ENCODE results near the gene ZNF711.
"Not testable (repeated sequence)": the region's sequence is repeated elsewhere in the genome, so short reads cannot be mapped to it uniquely, and the experiment has no call there.

Gene ZNF711

GRCh38 chrX:85243761-85244449, at the start of gene ZNF711, which contains the start of gene SATL1:
Gene ZNF711 (plus strand): TSS chrX:85243991. CDS start chrX:85247573, 3,582 bp downstream.
Gene SATL1 (minus strand): TSS chrX:85243779. CDS start chrX:85108968, 134,811 bp downstream.
- no peak for DNase-seq (ENCODE audit: low read depth in 1 of 2, low spot score in 1 of 2)

GRCh38 chrX:85196319-85196718, 47.5 kb upstream of the ZNF711 start:
- DNase-seq (ENCODE audit: low read depth in 1 of 2, low spot score in 1 of 2) = no peak

GRCh38 chrX:85203461-85203970, 40.3 kb upstream of the ZNF711 start:
- DNase-seq (ENCODE audit: low read depth in 1 of 2, low spot score in 1 of 2) = no peak

GRCh38 chrX:85213792-85214530, 29.8 kb upstream of the ZNF711 start:
- no peak for DNase-seq (ENCODE audit: low read depth in 1 of 2, low spot score in 1 of 2)

GRCh38 chrX:85215946-85216345, 27.8 kb upstream of the ZNF711 start:
- no peak for DNase-seq (ENCODE audit: low read depth in 1 of 2, low spot score in 1 of 2)

- no peak for DNase-seq (ENCODE audit: low read depth in 1 of 2, low spot score in 1 of 2)
These were observed 22.4 kb upstream of the ZNF711 start for GRCh38 chrX:85221361-85221760.

GRCh38 chrX:85223359-85223758, 20.4 kb upstream of the ZNF711 start:
- DNase-seq (ENCODE audit: low read depth in 1 of 2, low spot score in 1 of 2) = no peak

- no peak for DNase-seq (ENCODE audit: low read depth in 1 of 2, low spot score in 1 of 2)
These were observed 636 bp upstream of the ZNF711 start for GRCh38 chrX:85243155-85243554.

GRCh38 chrX:85244450-85245211, 840 bp downstream of the ZNF711 start:
- DNase-seq (ENCODE audit: low read depth in 1 of 2, low spot score in 1 of 2) = no peak

GRCh38 chrX:85285286-85285685, 41.5 kb downstream of the ZNF711 start:
- DNase-seq (ENCODE audit: low read depth in 1 of 2, low spot score in 1 of 2) = not testable (repeated sequence)

- no peak for DNase-seq (ENCODE audit: low read depth in 1 of 2, low spot score in 1 of 2)
These were observed 45.4 kb downstream of the ZNF711 start for GRCh38 chrX:85288992-85289723.

GRCh38 chrX:85303544-85303943, 59.8 kb downstream of the ZNF711 start:
- no peak for DNase-seq (ENCODE audit: low read depth in 1 of 2, low spot score in 1 of 2)

- no peak for DNase-seq (ENCODE audit: low read depth in 1 of 2, low spot score in 1 of 2)
These were observed 65.9 kb downstream of the ZNF711 start for GRCh38 chrX:85309717-85310116.

- DNase-seq (ENCODE audit: low read depth in 1 of 2, low spot score in 1 of 2) = not testable (repeated sequence)
These were observed 67.6 kb downstream of the ZNF711 start for GRCh38 chrX:85311348-85311747.
